ENCODE results near the gene USP7. TPM values are rescaled to one million over a fixed set of nuclear protein-coding genes. Genes with fewer than 3 reads are reported as not detected.

The USP7 gene
- total RNA-seq, 1 experiment from 2014 or later, result 228 TPM

GRCh38 chr16:8912793-8913192, 50.9 kb downstream of the USP7 start:
- POLR2A ChIA-PET (ENCODE audit: low non-redundant PET), result no interaction called here
- CTCF ChIA-PET, result no interaction called here
- no TSS peak for BruUV-seq (replicated peaks)
- Histone ChIP-seq H3K27ac (ENCODE audit: low read depth, low read length, poor library complexity, severe bottlenecking) (no peak overlapping the region), H3K27me3 (replicated peaks; ENCODE audit: insufficient read depth, low read depth, low read length, poor library complexity) (no peaks in the 10 kb centered on the region), H3K36me3 (ENCODE audit: insufficient read depth, low read length, poor library complexity, severe bottlenecking) (peaks cover 97% of the 10 kb centered on the region), H3K9me3 (ENCODE audit: low read depth, low read length, poor library complexity, severe bottlenecking) (no peaks in the 10 kb centered on the region), H3K4me1 (ENCODE audit: insufficient read depth, low read length, poor library complexity, severe bottlenecking) (no peaks in the 10 kb centered on the region), H3K4me3 (ENCODE audit: low read depth, low read length, poor library complexity, severe bottlenecking) (no peak overlapping the region)
- intact Hi-C loops (cut with micrococcal nuclease; ENCODE audit: unreplicated experiment), result no loop called here
- no peak for TF ChIP-seq CTCF (conservative IDR thresholded peaks at IDR 0.05; ENCODE audit: low read depth, low read length)
- no peak for TF ChIP-seq EZH2 (IDR thresholded peaks at IDR 0.05; ENCODE audit: borderline replicate concordance, low read depth, low read length, poor library complexity, severe bottlenecking)
- DNase-seq (ENCODE audit: low spot score), result no peak

- CTCF ChIA-PET, result interaction anchor here (1.8 kb wide), 1 partner anchor 98 kb away, joined by 3 read pairs; no protein-coding TSS in a partner anchor
- H3K36me3 ChIP-seq (ENCODE audit: insufficient read depth, low read length, poor library complexity, severe bottlenecking), result peaks cover 97% of the 10 kb centered on the region
- intact Hi-C loops (cut with micrococcal nuclease; ENCODE audit: unreplicated experiment), result no loop called here
Observed at GRCh38 chr16:8910811-8911210, 52.9 kb downstream of the USP7 start.

GRCh38 chr16:8908810-8909468, 54.8 kb downstream of the USP7 start:
- POLR2A ChIA-PET (ENCODE audit: low non-redundant PET), result no interaction called here
- no peaks in the 10 kb centered on the region for H3K27me3 ChIP-seq (replicated peaks; ENCODE audit: insufficient read depth, low read depth, low read length, poor library complexity)
- no peak overlapping the region for H3K27ac ChIP-seq (ENCODE audit: low read depth, low read length, poor library complexity, severe bottlenecking)
- H3K9me3 ChIP-seq (ENCODE audit: low read depth, low read length, poor library complexity, severe bottlenecking), result no peaks in the 10 kb centered on the region
- no peak overlapping the region for H3K4me3 ChIP-seq (ENCODE audit: low read depth, low read length, poor library complexity, severe bottlenecking)
- CTCF ChIA-PET, result interaction anchor here (0.5 kb wide), 1 partner anchor 49 kb away, joined by 3 read pairs; no protein-coding TSS in a partner anchor
- H3K36me3 ChIP-seq (ENCODE audit: insufficient read depth, low read length, poor library complexity, severe bottlenecking), result peaks cover 95% of the 10 kb centered on the region
- no peak for DNase-seq (ENCODE audit: low spot score)
- TF ChIP-seq CTCF (conservative IDR thresholded peaks at IDR 0.05; ENCODE audit: low read depth, low read length) (no peak), EZH2 (IDR thresholded peaks at IDR 0.05; ENCODE audit: borderline replicate concordance, low read depth, low read length, poor library complexity, severe bottlenecking) (no peak)
- intact Hi-C loops (cut with micrococcal nuclease; ENCODE audit: unreplicated experiment), result loop anchor here (10.0 kb wide), 1 partner anchor 206 kb away; no protein-coding TSS in a partner anchor
- no peaks in the 10 kb centered on the region for H3K4me1 ChIP-seq (ENCODE audit: insufficient read depth, low read length, poor library complexity, severe bottlenecking)
- no TSS peak for BruUV-seq (replicated peaks)

More at GRCh38 chr16:8910811-8911210, 52.9 kb downstream of the USP7 start:
- no peak for TF ChIP-seq CTCF (conservative IDR thresholded peaks at IDR 0.05; ENCODE audit: low read depth, low read length)
- TF ChIP-seq EZH2 (IDR thresholded peaks at IDR 0.05; ENCODE audit: borderline replicate concordance, low read depth, low read length, poor library complexity, severe bottlenecking), result no peak
- no peak for DNase-seq (ENCODE audit: low spot score)
- no peak overlapping the region for H3K4me3 ChIP-seq (ENCODE audit: low read depth, low read length, poor library complexity, severe bottlenecking)
- no peak overlapping the region for H3K27ac ChIP-seq (ENCODE audit: low read depth, low read length, poor library complexity, severe bottlenecking)
- H3K27me3 ChIP-seq (replicated peaks; ENCODE audit: insufficient read depth, low read depth, low read length, poor library complexity), result no peaks in the 10 kb centered on the region
- no peaks in the 10 kb centered on the region for H3K9me3 ChIP-seq (ENCODE audit: low read depth, low read length, poor library complexity, severe bottlenecking)
- POLR2A ChIA-PET (ENCODE audit: low non-redundant PET), result interaction anchor here (0.6 kb wide), 1 partner anchor 84 kb away, joined by 4 read pairs; no protein-coding TSS in a partner anchor
- no peaks in the 10 kb centered on the region for H3K4me1 ChIP-seq (ENCODE audit: insufficient read depth, low read length, poor library complexity, severe bottlenecking)
- no TSS peak for BruUV-seq (replicated peaks)
